Activated naive CD4-positive, alpha-beta T cell treated with Interleukin-2 at 50 U/mL for 16 hours (primary cell): ENCODE data around the gene URI1.
"Not testable (repeated sequence)": the region's sequence is repeated elsewhere in the genome, so short reads cannot be mapped to it uniquely, and the experiment has no call there.

Experiments used
- DNase-seq: peaks from one replicate; pipeline ENCODE4 v3.0.0-alpha.2; 2020

Gene URI1

DNA sequence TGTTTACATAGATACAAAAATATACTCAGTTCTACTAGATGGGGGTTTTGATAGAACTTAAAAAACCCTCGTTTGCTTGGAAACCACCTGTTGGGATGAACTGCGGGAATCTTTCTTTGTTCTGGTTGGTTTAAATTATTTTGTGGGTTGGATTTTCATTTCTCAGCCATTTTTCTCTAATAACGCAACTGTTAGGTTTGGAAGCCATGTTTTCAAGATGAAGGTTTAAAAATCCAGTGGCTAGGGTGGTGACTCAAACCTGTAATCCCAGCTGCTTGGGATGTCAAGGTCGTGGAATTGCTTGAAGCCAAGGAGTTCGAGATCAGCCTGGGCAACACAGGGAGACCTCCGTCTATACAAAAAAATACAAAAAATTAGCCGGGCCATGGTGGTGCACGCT lies 1.6 kb downstream of the URI1 start:
- no peak for DNase-seq

DNA sequence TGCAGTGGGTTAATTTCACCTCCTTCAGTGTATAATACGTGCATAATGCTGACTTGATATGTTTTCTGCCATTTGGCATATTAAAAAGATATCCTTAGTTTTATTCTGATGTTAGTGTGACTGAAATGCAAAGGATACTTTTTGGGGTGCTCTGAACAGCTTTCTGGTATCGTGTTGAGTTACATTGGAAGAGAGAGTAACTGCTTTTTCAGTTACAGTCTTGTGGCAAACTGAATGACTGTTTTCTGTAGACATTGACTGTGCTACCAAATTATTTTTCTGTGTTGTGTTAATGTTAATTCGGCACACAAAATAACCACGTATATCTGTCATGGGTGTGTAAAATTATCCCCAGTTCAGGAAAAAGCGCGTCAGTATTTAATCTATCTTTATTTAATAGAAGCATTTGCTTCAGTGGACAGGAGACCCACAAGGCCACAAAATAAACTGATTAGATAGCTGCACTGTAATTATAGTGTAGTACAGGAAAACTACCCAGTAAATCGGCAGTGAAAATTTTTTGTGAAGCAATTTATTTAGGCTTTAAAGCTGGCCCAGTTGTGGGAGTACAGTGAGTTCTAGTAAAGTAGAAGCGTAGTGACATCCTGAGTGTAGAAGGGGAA lies 2.5 kb downstream of the URI1 start:
- DNase-seq = no peak

DNA sequence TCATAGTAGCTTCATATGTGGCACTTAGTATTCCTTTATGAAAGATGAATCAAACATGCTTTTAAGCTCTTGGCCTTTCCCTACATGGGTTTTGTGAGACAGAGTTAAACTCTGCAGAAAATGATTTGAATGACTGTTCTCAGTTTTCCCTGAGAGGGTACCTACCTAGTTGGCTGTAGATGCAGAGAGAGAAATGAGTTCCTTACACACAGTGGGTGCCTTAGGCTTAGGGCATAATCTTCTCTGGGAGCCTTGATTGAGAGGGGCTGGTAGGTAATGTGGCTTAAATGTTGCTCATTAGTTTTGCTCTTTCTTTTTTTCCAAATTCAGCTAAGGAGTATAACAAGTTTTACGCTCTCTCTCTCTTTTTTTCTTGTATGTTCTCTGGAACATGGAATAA lies 3.0 kb downstream of the URI1 start:
- no peak for DNase-seq

DNA sequence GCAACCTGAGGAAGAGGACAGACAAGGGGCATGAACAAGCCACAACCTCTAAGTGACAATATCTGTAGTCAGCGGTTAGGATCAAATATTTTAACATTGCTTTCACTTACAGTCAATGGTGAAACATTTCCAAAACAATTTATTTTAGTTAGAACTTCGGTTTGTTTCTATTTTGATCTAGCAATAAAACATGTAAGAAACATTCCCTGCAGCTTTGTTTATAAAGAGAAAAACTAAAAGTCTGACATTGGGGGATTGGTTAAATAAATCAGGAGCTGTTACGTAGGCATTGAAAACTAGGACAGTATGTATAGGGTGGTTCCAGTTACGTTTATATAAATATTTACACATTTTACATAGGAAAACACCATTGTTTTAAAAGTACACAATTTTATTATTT lies 3.4 kb downstream of the URI1 start:
- no peak for DNase-seq

DNA sequence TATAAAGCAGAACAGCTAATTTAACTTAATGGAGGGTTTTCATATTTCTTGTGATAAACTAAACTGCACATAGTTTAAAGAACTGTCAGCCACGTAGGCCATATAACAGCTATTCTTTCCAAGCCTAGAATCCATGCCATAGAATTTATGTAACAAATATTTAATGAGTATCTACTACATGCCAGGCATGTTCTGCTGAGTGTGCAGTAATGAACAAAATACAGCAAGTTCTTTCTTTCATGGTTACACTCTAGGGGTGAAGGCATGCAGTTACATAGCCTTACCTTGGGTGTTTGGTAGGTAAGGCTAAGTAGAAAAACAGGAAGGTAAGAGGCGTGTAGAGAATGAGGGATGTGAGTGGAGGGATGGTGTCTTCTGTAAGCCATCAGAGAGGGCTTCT lies 4.6 kb downstream of the URI1 start:
- DNase-seq = no peak

DNA sequence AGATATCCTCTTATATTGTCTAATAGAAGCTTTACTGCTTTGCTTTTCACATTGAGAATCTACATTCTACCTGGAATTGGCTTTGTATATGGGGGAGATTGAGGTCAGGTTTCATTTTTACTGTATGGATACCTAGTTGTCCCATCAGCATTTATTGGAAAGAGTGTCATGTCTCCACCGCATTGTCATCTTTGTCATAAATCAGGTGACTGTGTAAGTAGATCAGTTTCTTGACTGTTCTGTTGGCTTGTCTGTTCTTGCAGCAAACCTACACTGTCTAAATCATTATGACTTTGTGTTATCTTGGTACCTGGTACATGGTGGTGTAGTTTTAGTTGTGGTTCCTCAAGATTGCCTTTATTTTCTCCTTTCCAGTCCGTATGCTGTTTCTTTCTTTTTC lies 5.8 kb downstream of the URI1 start:
- DNase-seq = no peak

DNA sequence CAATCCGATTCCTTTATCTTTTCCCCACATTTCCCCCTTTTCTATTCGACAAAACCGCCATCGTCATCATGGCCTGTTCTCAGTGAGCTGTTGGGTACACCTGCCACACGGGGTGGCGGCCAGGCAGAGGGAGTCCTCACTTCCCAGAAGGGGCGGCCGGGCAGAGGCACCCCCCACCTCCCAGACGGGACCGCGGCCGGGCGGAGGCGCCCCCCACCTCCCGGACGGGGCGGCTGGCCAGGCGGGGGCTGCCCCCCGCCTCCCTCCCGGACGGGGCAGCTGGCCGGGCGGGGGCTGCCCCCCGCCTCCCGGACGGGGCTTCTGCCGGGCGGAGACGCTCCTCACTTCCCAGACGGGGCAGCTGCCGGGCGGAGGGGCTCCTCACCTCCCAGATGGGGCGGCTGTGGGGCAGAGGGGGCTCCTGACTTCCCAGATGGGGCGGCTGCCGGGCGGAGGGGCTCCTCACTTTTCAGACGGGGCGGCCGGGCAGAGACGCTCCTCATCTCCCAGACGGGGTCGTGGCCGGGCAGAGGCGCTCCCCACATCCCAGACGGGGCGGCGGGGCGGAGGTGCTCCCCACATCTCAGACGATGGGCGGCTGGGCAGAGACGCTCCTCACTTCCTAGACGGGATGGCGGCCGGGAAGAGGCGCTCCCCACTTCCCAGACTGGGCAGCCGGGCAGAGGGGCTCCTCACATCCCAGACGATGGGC lies 6.9 kb downstream of the URI1 start:
- not testable (repeated sequence) for DNase-seq

DNA sequence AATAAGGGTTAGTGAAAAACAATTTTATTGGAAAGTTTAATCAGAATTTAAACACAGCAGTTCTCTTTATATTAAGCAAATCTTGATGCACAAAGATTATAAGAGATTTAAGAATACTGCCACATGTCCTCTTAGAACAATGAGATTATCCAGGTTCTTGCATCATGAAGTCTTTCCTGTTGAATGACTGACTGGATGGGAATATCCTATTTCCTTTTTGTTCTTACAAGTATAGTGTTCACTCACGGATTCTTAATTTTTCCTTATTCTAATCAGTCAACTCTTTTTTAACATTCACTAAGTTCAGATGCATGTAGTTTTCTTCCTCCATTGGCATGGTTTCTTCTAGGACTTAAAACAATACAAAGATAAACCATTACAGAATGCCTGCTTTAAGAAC lies 10.1 kb downstream of the URI1 start:
- DNase-seq = no peak

DNA sequence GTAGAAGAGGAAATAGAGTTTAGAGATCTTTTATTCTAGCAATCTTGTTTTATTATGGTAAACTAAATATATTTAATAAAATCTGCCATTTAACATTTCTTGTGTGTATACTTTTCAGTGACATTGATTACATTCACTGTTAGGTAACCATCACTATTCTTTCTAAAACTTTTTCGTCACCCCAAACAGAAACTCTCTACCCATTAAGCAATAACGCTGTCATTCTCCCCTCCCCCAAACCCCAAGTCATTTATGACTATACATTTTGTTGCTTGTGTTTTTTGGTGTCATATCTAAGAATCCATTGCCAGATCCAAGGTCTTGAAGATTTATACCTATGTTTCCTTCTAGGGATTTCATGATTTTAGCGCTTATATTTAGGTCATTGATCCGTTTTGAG lies 10.6 kb downstream of the URI1 start:
- DNase-seq = no peak

DNA sequence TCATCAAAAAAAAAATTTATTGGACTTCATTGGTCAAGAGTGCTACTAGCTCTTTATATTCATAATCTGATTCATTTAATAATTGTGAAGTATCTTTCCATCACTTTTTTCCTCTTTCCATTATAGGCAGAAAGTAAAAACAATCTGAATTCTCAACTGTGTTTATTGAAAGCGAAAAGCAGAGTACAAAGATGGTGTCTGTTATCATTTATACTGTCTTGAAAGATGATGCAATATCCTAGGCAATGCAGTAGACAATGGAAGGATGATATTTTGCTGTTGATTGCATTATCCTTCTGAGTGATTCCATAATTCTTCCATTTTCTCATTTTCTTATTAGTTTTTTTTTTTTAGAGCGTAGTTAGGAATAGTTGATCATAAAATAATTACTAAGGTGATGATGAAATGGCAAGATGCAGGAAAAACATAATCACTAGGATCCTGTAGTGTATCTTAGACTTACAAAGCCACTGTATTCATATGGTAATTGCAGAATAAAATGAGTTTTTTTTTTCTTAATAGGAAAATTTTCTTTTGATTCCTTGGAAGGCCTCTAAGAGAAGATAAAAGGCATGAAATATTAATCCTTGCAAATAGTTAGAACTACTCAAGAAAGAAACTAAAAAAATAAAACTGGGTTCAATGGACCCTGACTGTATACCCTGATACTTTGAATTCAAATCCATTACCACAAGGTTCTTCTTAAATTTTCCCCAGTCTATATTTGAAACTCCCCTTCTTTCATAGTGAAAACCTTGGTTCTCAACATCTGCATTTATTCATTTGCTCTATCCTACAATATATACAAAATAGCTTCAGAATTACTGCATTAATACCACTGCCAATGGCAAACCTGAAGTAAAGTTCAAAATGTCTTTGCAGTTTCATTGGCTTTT lies 11.6 kb downstream of the URI1 start:
- no peak for DNase-seq

DNA sequence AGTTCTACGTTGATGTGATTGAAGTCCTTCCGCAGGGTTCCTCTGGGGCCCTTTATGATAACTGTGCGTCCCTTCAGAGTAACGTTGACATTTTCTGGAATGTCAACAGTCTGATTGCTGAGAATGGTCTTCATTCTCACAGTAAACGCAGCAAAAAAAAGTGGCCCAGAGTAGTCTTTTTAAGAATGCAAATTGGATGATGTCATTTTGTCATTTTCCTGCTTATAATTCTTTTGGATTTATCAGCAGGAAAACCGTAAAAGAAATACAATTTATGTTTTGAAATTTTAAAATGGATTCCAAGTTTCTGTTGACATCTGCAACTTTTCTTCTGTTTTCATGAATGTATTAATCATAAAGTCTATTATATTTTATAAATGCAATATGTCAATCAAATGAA lies 14.8 kb downstream of the URI1 start:
- no peak for DNase-seq

DNA sequence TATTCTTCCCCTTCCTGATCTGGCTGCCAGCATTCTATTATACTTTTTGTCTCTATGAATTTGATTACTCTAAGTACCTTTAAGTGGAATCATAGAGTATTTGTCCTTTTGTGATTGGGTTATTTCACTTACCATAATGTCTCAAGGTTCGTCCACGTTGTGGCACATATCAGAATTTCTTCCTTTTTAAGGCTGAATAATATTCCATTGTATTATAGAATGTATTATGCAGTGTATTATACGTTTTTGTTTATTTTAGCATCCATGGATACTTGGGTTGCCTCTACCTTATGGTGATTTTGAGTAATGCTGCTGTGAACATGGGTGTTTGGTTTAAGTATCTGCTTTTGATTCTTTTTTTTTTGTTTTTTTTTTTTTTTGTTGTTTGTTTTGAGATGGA lies 19.3 kb downstream of the URI1 start:
- no peak for DNase-seq

DNA sequence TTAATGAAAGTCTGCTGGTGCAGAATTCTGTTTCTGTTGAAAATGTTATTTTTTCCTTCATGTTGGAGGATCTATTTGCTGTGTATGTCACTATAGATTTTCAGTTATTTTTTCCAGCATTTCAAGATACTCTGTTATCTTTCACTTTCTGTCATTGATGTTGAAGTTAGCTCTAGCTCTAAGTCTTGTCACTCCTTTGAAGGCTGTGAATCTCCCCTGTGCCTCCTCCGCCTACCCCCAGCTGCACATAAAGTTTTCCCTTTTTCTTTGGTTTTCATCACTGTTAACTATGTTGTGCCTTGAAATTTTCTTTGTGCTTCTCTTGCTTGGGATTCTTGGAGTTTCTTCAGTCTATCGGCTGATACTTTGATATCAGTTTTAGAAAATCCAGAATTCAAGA lies 20.8 kb downstream of the URI1 start:
- DNase-seq = no peak

DNA sequence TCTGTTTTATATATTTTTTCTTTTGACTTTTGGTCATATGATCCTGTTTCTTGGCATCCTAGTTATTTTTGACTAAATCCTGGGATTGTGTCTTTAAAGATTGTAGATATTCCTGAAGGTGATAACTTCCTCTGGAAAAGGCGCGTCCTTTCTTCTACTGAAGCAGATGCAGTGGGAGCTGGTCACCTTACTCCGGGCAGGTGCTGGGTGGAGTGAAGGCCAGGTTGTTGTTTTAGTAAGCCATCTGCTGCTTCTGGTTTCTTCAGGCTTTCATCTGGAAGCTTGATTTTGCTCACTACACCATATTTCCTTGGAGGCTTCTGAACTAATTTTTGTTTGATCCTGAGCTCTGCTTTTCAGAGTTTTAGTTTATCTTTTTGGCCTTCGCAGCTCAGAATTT lies 21.5 kb downstream of the URI1 start:
- no peak for DNase-seq

DNA sequence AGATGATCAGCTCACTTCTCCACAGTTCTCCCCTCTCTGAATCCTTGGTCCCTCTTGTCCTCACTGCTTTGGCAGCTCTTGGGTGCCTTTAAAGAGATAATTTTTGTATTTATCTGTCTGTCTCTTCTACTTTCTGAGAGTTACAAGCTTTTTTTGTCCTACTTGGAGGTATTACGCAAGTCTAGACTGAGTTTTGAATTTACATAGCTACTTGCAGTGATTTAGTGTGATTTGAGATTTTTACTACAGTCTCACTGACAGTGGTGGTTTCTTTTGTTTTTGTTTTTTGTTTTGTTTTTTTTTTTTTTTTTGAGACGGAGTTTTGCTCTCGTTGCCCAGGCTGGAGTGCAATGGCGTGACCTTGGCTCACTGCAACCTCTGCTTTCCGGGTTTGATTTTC lies 22.1 kb downstream of the URI1 start:
- no peak for DNase-seq

DNA sequence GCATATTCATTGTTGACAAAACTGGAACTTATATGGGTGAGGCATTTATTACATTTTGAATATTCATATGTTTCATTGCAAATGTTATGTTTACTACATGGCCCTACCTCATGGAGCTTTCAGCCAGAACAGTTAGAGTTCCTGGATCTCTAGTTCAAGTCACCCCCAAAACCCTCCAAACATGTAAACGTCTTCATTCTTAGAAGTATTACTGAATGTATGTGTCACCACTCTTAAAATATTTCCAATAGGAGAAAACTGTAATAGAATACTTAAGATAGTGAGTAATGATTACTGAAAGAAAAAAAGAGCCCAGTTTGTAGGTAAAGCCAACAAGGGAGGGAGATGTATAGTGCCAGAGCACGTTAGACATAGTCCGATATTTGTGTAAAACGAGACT lies 23.5 kb downstream of the URI1 start:
- no peak for DNase-seq

DNA sequence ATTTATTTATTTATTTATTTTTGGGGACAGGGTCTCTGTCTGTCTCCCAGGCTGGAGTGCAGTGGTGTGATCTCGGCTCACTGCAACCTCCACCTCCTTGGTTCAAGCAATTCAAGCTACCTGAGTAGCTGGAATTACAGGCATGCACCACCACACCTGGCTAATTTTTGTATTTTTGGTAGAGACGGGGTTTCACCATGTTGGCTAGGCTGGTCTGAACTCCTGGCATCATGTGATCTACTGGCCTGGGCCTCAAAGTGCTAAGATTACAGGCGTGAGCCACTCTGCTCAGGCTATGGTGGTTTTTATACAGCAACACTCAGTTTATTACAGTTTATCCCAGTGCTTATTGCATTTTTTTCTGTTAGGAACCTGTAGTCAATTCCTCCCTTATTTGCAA lies 24.1 kb downstream of the URI1 start:
- DNase-seq = not testable (repeated sequence)

DNA sequence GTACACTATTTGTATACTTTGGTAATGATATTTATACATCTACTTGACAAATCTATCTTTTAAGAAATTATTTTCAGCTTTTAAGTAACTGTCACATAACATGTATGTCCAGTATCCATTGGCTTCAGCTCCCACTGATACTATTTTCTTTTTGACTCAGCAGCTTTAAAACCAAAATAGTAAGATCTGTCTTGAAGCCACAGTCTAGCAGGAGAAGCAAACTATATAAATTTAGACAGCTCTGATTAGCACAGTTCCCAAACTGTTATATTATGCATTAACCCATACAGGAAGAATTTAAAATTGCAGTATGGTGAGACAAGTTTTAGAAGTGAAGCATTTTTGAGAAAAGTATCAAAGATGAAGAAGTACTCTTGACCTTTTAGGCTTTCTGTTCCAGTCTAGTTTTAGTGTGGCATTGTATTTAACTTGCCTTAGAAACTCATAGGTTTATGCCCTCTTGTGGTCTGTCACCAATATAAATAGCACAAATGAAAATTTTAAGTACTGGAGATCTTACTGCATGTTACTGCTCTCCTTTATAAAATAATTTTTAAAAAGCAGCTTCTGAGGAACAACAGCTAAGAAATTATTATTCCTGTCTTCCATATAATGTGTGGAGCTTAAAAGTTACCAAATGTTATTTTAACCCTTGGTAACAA lies 24.7 kb downstream of the URI1 start:
- no peak for DNase-seq

DNA sequence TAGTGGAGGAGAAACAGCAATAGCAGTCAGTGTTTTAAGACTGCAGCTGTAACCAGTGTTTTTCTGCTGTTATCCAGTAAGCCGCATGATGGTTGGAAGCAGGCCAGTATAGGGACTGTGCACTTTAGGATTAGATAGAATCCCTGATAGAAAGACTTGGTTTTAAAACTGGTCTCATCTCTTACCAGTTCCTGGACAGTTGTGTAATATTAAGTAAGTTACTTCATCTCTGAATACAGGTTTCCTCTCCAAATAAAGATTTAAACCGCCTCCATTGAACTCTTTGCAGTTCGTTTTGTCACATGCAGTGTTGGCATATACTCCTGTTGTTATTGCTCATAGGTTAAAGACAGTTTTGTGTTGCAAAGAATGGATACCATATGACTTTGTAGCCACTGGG lies 25.6 kb downstream of the URI1 start:
- DNase-seq = no peak

DNA sequence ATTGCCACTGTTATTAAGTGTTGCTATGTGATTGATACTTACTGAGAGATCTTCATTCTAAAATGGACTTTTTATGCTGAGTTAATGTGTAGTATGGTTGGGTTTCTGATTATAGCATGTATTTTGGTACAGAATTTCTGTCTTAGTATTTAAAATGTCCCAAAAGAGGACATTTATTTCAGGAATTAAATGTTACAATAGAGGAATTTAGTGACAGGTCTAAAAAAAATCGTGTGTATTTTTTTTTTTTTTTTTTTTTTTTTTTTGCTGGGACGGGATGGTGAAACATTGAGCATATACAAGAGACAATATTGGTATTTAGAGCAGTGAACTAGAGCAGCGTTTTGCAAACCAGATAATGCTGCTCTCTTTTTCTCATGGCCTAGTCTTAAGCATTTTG lies 27.9 kb downstream of the URI1 start:
- DNase-seq = no peak

DNA sequence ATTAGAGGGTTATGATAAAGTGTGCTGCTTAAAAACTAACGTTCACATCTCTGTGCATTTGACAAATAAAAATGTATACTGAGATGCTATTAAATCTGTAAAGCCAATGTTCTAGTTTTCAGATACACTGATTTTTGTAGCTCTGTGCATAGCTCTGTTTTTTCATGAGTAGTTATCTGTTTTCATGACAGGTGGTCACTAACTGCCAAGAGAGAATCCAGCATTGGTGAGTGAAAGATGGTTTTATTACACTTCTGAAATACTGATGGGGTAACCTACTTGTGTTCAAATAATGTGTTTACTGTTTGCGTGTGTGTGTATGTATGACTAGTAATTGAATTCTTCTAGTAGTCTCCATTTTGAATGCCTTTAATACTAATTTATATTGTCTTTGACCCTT lies 29.0 kb downstream of the URI1 start:
- DNase-seq = no peak

DNA sequence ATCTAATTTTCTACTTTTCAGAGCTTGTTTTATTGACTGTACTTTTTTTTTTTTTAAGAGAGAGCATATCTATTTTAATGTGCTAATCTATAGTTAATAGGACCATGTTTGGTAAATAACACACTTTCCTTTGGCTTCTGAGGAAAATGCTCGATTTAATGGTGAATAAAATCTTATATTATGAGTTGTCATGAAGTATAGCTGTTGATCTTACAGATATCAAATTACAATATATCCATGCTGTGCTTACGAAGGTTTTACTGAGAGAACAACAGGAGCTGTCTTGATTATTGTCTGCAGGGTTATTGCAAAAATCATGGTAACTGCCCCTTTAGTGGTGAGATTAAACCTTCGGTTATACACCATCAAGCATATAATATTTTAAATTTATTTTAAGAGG lies 29.6 kb downstream of the URI1 start:
- DNase-seq = no peak

DNA sequence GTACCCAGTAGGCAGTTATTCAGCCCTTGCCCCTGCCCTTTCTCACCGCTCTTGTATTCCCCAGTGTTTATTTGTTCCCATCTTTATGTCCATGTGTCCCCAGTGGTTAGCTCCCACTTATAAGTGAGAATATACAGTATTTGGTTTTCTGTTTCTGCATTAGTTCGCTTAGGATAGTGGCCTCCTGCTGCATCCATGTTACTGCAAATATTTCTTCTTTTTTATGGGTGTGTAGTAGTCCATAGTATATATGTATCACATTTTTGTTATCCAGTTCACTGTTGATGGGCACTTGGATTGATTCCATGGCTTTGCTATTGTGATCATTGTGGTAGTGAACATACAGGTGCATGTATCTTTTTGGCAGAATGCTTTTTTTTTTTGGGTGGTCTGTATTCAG lies 32.7 kb downstream of the URI1 start:
- no peak for DNase-seq
